ENCODE measurements around the gene CGREF1.

CGREF1 gene

GRCh38 chr2:27071990-27072830 lies 46.7 kb downstream of the CGREF1 start:
- peak; percentile 44 for DNase-seq

GRCh38 chr2:27071277-27071989 lies 47.5 kb downstream of the CGREF1 start, which contains the start of gene OST4:
Gene OST4, minus strand, starts transcription at chr2:27071654.
- peak; percentile 92 for DNase-seq

GRCh38 chr2:27070653-27071276 lies 48.2 kb downstream of the CGREF1 start:
- DNase-seq, result no peak

- no peak for DNase-seq
Measured at GRCh38 chr2:27069961-27070618, 48.8 kb downstream of the CGREF1 start.

- no peak for DNase-seq
Measured at GRCh38 chr2:27069436-27069835, 49.5 kb downstream of the CGREF1 start.

- no peak for DNase-seq
Measured at GRCh38 chr2:27067385-27067784, 51.5 kb downstream of the CGREF1 start.

GRCh38 chr2:27065128-27065527 lies 53.8 kb downstream of the CGREF1 start:
- DNase-seq, result no peak

GRCh38 chr2:27060323-27060722 lies 58.6 kb downstream of the CGREF1 start:
- DNase-seq, result no peak

- no peak for DNase-seq
Measured at GRCh38 chr2:27059141-27059820, 59.6 kb downstream of the CGREF1 start.

GRCh38 chr2:27058210-27058609 lies 60.7 kb downstream of the CGREF1 start:
- no peak for DNase-seq

GRCh38 chr2:27057184-27057583 lies 61.7 kb downstream of the CGREF1 start:
- DNase-seq, result no peak

GRCh38 chr2:27054721-27055120 lies 64.2 kb downstream of the CGREF1 start:
- DNase-seq, result no peak

GRCh38 chr2:27053776-27054175 lies 65.2 kb downstream of the CGREF1 start:
- DNase-seq, result no peak

- no peak for DNase-seq
Measured at GRCh38 chr2:27053321-27053720, 65.6 kb downstream of the CGREF1 start.

- DNase-seq, result no peak
Measured at GRCh38 chr2:27051902-27052645, 66.9 kb downstream of the CGREF1 start.

GRCh38 chr2:27050996-27051901 lies 67.7 kb downstream of the CGREF1 start, which contains the start of gene AGBL5:
Gene AGBL5, plus strand, starts transcription at chr2:27051668. Its CDS starts 1,291 bp downstream, at chr2:27052959.
- DNase-seq, result peak; percentile 97
